Measurements from ENCODE around the gene RNF11.

RNF11 gene

DNA sequence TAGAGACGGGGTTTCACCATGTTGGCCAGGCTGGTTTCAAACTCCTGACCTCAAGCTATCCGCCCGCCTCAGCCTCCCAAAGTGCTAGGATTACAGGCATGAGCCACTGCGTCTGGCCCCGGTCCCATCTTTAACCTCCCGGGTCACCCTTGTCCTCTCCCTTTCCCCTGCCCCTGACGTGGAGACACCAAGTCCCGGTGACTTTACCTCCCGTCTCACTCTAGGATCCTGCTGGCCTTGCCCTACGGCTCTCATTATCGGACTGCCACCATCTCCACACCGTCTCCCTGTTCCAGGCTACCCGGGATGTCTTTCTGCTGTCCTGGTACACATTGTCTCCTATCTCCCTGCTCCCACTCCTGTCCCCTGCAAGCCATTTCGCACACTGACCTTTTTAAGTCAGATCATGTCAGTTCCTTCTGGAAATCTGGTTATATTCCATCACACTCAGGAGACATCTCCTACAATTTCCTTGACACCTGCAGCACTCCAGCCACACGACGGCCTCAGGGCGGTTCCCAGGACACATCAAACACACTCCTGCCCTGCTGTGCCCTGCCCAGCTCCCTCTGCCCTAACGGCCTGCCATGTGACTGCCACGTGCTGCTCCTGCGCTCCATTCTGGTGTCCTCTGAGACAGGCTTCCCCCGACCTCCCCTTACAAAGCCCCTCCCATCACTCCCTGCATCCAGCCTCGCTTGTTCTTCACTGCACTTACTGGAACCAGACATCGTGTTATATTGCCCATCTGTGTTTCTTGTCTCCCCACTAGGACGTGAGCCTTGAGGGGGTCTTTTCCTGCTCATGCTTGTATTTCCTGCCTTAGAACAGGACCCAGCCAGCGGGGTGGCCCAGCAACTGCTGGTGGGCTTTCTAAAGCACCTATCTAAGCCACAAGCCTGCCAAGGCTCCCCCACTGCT is 61.6 kb downstream of the RNF11 start:
- DNase-seq (ENCODE audit: low read depth) = no peak

DNA sequence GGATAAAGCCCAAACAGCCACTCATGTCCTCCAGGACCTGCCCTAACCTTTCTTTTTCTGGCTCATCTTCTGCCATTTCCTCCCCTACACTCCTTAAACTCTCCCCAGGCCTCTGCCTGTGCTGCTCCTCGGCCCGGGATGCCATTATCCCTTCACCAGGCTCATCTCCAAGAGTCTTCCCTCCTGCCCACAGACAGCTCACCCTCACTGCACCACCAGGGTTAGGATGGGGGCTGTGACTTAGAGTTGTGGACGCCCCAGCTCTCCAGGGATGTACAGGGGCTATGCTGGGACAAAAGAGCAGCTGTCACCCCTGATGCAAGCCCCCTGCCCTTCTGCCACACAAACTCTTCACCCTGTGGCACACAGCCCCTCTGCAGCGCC is 62.2 kb downstream of the RNF11 start:
- no peak for DNase-seq (ENCODE audit: low read depth)

DNA sequence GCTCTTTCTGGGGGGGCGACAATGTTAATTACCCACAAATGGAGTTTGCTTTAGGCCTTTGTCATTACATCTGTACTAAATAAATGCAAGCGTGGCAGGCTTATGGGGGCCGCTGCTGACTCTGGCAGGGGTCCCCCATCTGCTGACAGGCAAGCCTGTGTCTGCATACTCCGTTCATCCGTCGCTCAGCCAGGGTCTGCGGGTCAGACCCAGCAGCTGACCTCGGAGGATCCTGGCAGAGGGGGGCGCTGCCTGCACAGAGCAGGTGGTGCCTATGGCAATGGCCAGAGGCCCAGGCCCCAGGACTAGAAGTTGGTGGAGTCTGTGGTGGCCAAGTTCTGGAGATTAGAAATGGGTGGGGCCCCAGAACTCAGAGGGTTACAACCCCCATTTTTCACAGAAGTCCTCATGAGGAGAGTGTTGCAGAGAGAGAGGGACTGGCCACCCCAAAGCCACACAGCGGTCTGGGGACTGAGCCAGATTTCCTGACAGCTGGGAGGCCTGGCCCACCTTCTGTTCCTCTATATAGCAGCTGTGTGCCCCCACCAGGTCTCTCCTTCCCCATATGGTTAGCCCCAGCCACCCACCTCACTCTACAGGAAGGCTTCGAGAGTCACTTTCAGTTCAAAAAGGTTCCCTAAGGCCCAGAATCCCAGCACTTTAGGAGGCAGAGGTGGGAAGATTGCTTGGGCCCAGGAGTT is 63.3 kb downstream of the RNF11 start:
- DNase-seq (ENCODE audit: low read depth) = no peak

DNA sequence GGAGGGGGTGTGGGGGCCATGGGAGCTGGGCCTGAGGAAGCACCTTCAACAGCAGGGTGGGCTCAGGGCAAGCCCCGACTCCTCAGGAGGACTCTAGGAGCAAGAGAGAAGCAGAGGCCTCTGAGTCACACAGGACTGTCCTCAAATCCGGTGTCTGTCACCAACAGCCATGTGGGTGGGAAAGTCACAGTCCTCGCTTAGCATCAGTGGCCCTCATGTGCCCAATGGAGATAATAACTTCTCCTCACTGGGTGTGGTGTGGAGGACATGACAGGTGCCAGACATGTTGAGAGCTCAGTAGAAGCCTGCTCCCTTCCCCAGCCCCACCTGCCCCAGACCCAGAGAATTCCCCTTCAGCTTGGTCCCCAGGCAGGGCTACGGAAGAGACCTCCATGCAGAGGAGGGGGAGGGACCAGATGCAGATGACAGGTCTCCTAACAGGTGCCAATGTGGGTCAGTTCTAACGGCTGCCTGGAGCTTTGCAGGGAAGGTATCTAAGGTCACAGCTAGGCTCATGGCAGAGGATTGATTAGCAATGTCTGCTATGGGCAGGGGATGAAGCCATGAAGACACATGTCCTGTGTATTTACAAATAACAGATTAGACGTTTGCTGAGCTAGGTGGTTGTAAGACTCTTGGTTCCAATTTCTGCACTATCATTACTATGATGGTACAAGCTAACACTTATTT is 64.1 kb downstream of the RNF11 start:
- no peak for DNase-seq (ENCODE audit: low read depth)

DNA sequence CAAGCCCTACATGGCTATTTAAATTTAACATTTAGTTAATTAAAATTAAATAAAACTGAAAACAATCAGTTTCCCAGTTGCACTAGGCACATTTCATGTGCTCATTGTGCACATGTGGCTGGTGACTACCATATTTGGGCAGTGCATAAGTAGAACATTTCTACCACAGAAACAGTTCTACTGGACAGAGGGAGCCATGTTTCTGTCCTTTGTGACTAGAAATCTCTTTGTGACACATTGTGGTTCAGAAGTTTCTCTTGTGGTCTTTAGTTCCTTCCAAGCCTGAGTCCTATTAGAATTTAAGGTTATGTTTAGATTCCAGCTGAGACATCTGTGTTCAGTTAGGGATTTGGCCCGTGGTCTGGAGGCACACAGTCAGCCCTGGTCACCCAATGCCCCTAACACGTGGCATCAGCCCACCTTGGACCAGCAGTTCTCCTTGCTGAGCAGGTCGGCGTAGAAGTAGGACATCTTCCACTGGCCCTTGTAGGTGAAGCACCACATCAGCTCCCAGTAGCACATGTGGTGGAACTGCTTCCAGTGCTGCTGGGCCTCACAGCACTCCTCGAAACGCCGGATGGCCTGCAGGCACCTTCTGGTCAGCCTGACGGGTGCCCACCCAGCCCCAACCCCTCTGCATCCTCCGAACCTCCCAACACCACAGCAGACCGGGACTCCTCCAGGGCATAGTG is 65.2 kb downstream of the RNF11 start:
- DNase-seq (ENCODE audit: low read depth) = no peak

DNA sequence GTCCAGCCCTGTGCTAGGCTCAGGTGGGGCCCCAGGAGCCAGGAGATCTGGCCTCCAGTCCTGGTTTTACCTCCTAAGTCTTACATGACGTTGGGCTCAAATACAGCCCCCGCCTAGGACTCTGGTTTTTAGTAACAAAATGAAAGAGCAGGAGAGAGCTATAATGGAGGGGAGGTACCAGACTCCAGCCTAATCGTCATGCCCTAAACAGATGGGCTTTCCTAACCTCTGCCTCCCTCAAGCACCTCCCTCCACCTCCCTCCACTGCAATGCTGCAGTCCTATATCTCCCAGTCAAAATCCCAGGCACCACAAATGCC is 65.7 kb downstream of the RNF11 start:
- DNase-seq (ENCODE audit: low read depth) = no peak

DNA sequence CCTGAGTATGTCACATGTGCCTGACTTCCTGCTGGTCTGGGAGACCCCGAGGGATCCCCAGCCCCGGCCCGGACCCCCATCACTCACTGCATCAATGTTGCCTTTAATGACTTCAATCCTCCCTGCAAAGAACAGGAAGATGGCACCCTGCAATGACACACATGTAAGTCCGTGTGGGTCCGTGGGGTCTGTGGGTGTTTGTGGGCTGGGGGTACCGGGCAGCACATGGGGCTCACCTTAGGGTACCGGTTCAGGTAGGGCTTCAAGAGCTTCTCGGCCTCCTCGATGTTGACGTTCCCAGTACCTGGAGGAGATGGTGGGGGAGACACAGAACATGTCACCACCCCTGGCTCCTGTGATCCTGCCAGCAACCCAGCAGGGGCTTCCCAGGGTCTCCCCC is 66.2 kb downstream of the RNF11 start:
- DNase-seq (ENCODE audit: low read depth) = no peak

DNA sequence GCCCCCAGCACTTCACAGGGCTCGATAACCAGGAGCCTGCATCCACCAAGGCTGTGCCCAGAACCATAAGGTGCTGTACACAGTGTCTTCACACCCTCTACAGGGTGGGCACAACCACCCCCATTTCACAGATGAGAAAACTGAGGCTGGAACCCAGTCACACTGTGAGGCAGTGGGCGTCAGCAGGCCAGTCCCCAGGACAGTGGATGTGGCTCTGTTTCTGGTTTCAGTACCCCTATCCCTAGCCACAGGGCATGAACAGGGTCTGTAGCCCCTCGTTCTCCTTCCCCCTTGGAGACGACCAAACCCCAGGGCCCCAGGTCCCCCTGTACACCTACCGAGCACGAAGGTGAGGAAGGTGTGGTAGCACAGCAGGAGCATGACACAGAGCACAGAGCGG is 66.7 kb downstream of the RNF11 start:
- DNase-seq (ENCODE audit: low read depth) = no peak

DNA sequence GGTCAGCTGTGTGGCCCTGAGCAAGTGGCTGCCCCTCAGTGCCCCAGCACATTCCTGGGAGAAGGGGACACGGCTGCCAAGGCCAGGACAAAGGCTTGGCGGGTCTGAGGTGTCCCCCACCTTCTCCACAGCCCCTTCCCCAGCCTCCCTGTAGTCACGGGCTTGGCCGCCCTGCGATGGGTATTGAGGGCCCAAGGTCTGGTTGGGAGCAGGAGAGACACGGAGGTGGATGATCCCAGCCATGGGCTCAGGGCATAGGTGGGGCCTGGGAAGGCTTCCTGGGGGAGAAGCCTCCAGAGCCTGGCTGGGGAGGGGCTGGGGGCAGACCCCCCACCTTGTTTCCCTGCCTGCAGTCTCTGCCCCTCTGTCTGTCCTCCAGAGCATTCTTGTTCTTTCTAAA is 67.2 kb downstream of the RNF11 start:
- DNase-seq (ENCODE audit: low read depth) = no peak

DNA sequence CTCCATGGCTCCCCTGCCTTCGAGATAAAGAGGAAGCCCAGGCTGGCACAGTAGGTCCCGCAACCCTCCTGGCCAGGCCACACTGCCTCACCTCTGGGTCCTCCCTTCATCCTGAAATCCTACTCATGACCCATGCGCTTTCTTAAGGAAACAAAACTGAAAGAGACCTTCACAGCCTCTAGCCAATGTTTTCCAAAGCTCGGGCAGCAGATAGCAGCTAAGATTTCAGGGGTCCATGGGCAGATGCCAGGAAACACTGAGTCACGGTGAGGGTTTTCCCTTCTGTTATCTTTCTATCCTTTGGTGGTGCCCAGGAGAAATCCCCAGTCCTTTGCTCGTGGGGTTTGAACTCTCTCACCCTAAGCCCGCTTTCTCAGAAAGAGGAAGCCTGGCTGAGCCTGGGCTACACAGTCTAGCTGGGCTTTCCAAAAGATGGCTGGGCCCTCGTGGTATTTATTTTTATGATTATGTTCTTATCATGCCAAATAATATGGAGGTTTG is 67.7 kb downstream of the RNF11 start:
- no peak for DNase-seq (ENCODE audit: low read depth)

DNA sequence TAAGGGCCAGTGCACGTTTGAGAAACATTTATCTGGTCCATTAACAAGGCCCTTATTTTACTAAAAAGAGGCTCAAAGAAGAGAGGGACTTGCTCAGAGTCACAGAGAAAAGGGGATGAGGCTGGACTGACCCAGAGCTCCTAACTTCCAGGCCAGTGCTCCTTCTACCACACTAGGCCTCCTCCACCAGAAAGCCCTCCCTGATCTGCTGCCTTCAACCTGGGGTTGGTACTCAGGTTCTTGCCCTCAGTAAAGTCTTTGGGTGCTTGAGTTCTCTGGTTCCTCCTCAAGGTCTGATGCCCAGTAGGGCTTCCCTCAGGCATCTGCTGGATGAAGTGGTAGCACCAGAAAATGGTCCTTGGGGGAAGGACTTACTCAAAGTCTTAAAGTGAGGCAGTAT is 68.3 kb downstream of the RNF11 start:
- DNase-seq (ENCODE audit: low read depth) = no peak

DNA sequence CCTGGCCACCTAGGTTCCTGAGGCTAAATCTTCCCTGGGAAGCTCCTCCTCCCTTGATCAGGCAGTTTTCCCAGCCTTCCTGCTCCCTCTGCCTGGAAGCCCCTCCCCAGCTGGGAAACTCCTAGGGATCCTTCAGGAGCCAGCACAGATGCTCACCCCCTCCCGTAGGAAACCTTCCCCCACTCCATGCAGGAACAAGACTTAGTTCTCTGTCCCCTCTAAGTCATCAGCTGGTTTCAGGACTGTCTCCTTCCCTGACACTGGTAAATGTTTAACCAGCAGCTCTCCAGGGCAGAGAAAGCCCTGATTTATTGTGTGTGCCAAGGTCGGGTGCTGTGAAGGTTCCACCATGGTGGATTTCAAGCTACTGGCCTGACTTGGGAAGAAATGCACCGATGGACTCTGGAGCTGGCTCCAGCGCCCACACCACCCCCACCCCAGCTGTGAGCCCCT is 69.3 kb downstream of the RNF11 start:
- no peak for DNase-seq (ENCODE audit: low read depth)

DNA sequence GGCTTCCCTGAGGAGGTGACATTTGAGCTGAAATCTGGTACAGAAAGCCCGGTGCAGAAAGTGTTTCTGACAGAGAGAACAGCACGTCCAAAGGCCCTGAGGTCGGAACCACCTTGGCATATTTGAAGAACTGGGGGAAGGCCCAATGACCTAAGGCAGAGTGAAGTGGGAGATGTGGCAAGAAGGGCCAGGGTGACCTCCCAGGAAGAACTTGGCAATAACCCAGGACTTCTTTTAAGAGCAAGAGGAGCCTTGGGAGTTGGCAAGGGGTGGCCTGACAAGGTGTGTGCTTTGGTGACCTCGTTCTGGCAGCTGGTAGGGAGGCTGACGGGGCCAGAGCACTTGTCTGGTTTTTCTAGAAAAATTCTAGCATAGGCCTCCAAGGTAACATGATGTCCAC is 70.9 kb downstream of the RNF11 start:
- no peak for DNase-seq (ENCODE audit: low read depth)

DNA sequence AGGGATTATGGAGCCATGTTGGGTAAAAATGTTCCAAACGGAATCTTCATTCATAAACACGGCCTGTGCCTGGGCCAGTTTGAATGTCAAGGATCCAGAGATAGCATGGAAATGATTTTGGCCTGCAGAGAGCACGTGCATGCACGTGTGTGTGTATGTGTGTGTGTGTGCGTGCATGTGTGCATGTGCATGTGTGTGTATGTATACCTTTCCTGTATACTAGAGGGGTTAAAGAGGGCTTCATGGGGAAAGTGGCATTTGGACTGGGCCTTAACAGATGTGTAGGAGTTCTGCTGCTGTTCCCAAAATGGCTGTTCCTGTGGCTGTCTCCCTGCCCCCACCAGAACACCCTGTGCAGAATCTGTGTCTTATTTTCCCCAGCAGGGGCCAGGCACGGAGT is 72.6 kb downstream of the RNF11 start:
- no peak for DNase-seq (ENCODE audit: low read depth)

DNA sequence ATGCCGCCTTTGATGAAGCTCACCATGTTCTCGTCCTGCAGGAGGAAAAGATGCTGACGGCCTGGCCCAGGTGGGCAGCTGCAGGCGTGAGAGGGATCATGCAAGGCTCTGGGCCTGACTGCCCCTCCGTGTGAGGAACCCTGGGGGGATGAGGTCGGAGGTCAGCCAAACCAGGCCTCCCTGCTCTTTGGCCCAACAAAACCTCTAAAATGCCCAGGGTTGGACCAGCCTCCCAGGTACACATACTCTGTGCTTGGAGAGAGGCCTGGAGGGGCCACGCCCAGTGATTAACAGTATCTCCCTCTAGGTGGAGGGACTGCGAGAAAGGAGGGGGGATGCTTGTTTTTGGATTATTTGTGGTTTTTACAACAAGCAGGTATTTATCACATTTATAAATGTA is 73.2 kb downstream of the RNF11 start:
- no peak for DNase-seq (ENCODE audit: low read depth)

DNA sequence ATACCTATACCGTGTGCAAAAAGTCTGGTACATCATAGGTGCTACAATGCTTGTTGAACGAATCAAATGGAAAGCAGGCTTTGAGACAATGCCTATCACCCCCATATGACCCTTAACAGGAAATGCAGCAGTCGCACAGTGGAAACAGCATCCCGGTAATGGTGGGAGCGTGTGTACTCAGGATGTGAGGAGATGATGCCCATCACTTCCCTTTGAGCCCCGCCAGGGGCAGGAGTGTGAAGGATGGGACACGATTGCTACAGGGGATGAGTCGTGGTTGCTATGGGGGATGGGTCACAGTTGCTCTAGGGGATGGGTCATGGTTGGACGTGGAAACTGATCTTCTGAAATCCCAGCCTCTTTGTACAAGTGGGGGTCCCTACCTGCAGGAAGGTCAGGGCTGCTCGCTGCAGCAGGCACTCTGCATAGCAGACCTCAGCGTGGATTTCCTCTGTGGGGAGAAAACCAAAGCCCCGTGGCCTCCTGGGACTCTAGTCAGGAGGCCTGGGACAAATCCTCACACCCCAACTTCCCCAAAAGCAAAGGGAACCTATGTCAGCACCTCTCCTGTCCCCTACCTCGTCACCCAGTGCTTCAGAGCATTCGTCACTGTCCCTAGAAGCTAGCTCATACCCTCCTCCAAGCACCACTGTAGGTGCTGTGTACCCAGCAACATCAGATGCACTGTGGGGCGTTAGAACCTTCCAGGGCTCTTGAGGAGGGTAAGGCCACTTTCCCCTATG is 75.0 kb downstream of the RNF11 start:
- no peak for DNase-seq (ENCODE audit: low read depth)

DNA sequence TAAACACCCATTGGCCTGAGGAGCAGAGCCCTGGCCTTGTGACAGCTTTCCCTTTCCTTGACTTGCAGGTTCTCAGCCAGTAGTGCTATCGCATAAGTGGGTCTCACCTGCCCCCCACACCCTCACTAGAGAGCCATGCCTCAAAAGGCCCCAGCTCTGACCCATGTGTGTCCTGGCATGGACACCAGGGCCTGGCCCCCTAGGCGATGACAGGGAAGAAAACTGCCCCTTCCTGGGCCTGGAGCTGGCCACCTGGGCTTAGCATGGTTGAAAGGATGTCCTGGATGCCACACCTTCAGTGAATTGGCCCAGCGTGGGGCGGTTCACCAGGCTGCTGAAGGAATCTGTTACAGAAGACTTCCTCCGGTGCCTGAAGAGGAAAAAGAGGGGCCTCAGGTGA is 75.8 kb downstream of the RNF11 start:
- DNase-seq (ENCODE audit: low read depth) = no peak

DNA sequence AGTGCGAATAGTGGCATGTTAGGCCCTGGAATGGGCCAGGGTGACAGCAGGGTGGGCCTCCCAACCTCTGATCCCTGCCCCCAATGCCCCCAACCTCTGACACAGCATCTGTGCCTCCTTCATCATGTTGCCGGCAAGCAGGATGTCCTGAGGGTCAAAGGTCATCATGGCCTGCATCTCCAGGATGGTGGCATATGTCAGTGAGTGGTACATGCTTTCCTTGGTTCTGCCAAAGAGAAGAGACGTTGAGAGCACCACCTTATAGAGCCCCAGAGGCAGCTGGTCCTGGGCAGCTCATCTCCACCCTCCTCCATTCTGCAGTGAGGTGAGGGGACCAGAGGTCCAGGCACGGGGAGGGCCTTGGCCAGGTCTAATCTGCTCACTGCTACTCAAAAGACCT is 76.6 kb downstream of the RNF11 start:
- DNase-seq (ENCODE audit: low read depth) = no peak

DNA sequence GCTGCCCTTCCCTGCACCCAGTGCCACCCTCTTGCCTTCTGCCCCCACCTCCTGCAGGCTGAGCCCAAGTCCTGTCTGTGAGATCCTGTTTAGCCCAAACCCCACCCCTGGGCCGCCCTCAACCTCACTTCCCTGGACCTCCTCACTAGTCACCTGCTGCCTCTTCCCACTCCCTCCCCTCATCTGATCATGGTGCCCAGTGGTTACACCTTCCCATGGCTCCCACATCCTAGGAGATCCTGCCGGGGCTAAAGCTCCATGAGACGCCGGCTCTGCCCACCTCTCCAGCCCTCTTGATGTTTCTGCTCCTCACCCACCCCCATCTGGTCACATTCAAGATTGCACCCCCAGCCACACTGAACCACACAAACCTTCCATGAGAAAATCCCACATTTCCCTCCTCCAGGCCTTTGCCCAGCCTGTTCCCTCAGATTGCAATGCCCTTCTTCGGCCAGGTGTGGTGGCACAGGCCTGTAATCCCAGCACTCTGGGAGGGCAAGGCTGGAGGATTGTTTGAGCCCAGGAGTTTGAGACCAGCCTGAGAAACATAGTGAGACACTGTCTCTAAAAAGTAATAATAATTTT is 77.3 kb downstream of the RNF11 start:
- DNase-seq (ENCODE audit: low read depth) = no peak

DNA sequence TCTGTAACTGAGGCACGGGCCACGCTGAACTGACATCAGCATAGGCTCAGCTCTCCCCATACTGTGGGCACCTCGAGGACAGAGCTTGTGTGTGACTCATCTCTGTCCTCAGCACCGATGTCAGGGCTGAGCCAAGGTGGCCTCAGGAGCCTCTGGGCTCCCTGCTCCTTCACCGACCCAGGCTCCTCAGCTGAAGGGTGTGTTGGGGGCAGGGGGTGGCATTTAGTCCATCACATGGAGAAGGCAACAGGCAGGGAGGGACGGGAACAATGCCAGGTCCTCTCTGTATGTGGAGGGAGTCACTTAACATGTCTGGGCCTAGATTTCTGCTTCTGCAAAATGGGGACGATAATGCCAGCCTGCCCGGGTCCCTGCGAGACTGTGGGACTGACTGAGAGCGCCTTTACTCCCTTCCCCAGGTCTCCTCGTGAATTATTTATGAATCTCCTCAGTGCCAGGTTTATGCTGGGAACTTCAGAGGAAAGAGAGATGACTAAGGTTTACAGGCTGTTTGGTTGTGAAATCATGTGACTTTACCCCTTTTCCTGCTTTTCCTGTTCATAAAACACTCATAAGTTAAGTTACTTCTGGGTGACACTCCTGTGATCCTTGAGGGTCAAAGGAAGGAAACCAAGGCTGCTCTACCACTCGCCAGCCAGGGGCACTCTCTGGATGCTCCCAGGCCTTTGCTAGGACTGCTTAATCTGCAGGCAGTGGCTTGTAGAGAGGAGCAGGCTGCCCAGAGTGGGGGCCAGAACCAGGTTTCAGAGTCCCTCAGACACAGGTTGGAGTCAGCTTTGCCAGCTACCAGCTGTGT is 78.1 kb downstream of the RNF11 start:
- no peak for DNase-seq (ENCODE audit: low read depth)
